ENCODE data around the gene ARSB. TPM values are rescaled to one million over a fixed set of nuclear protein-coding genes. Genes with fewer than 3 reads are reported as not detected.

ARSB gene
- total RNA-seq, 1 donor from 2014 or later, result 14.3 TPM

- Histone ChIP-seq H3K9me3 (replicated peaks) (peaks cover 8% of the 10 kb centered on the region), H3K4me3 (no peak overlapping the region), H3K36me3 (no peaks in the 10 kb centered on the region), H3K27ac (replicated peaks) (peak overlapping the region; percentile 34), H3K4me1 (no peaks in the 10 kb centered on the region), H3K27me3 (ENCODE audit: low read depth) (no peaks in the 10 kb centered on the region)
- no peak for DNase-seq
- intact Hi-C loops (cut with micrococcal nuclease), result no loop called here
- no peak for TF ChIP-seq CTCF (IDR thresholded peaks at IDR 0.05; ENCODE audit: borderline replicate concordance)
These were observed 205.8 kb downstream of the ARSB start for GRCh38 chr5:78779262-78779661.

GRCh38 chr5:78778538-78778937 lies 206.6 kb downstream of the ARSB start:
- Histone ChIP-seq H3K4me1 (no peaks in the 10 kb centered on the region), H3K27me3 (ENCODE audit: low read depth) (no peaks in the 10 kb centered on the region), H3K27ac (replicated peaks) (no peak overlapping the region), H3K4me3 (no peak overlapping the region), H3K36me3 (no peaks in the 10 kb centered on the region), H3K9me3 (replicated peaks) (peaks cover 6% of the 10 kb centered on the region)
- TF ChIP-seq CTCF (IDR thresholded peaks at IDR 0.05; ENCODE audit: borderline replicate concordance), result no peak
- intact Hi-C loops (cut with micrococcal nuclease), result no loop called here
- no peak for DNase-seq

GRCh38 chr5:78777901-78778300 lies 207.2 kb downstream of the ARSB start:
- no peaks in the 10 kb centered on the region for H3K4me1 ChIP-seq
- no peak for DNase-seq
- no peaks in the 10 kb centered on the region for H3K36me3 ChIP-seq
- H3K4me3 ChIP-seq, result no peak overlapping the region
- intact Hi-C loops (cut with micrococcal nuclease), result no loop called here
- no peak overlapping the region for H3K27ac ChIP-seq (replicated peaks)
- H3K9me3 ChIP-seq (replicated peaks), result peaks cover 6% of the 10 kb centered on the region
- no peaks in the 10 kb centered on the region for H3K27me3 ChIP-seq (ENCODE audit: low read depth)
- TF ChIP-seq CTCF (IDR thresholded peaks at IDR 0.05; ENCODE audit: borderline replicate concordance), result no peak

GRCh38 chr5:78776637-78777036 lies 208.5 kb downstream of the ARSB start:
- DNase-seq, result no peak
- intact Hi-C loops (cut with micrococcal nuclease), result no loop called here
- Histone ChIP-seq H3K27me3 (ENCODE audit: low read depth) (no peaks in the 10 kb centered on the region), H3K36me3 (no peaks in the 10 kb centered on the region), H3K4me1 (peaks cover 4% of the 10 kb centered on the region), H3K9me3 (replicated peaks) (peaks cover 6% of the 10 kb centered on the region), H3K4me3 (no peak overlapping the region), H3K27ac (replicated peaks) (no peak overlapping the region)
- TF ChIP-seq CTCF (IDR thresholded peaks at IDR 0.05; ENCODE audit: borderline replicate concordance), result no peak

GRCh38 chr5:78773655-78774054 lies 211.5 kb downstream of the ARSB start:
- TF ChIP-seq CTCF (IDR thresholded peaks at IDR 0.05; ENCODE audit: borderline replicate concordance), result no peak
- H3K9me3 ChIP-seq (replicated peaks), result peaks cover 6% of the 10 kb centered on the region
- peaks cover 10% of the 10 kb centered on the region for H3K4me1 ChIP-seq
- no peaks in the 10 kb centered on the region for H3K36me3 ChIP-seq
- no peaks in the 10 kb centered on the region for H3K27me3 ChIP-seq (ENCODE audit: low read depth)
- DNase-seq, result no peak
- no peak overlapping the region for H3K27ac ChIP-seq (replicated peaks)
- no peak overlapping the region for H3K4me3 ChIP-seq
- intact Hi-C loops (cut with micrococcal nuclease), result no loop called here

Measured in left ventricle myocardium inferior (tissue), 1 donor.